Measurements from ENCODE around the gene MGAT3.

Gene MGAT3

DNA sequence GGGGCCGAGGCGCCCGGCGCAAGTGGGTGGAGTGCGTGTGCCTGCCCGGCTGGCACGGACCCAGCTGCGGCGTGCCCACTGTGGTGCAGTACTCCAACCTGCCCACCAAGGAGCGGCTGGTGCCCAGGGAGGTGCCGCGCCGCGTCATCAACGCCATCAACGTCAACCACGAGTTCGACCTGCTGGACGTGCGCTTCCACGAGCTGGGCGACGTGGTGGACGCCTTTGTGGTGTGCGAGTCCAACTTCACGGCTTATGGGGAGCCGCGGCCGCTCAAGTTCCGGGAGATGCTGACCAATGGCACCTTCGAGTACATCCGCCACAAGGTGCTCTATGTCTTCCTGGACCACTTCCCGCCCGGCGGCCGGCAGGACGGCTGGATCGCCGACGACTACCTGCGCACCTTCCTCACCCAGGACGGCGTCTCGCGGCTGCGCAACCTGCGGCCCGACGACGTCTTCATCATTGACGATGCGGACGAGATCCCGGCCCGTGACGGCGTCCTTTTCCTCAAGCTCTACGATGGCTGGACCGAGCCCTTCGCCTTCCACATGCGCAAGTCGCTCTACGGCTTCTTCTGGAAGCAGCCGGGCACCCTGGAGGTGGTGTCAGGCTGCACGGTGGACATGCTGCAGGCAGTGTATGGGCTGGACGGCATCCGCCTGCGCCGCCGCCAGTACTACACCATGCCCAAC lies 31.2 kb downstream of the MGAT3 start:
- H2AFZ ChIP-seq (ENCODE audit: low read length) = no peak overlapping the region
- H3K27me3 ChIP-seq (ENCODE audit: insufficient read depth, low read length, poor library complexity, severe bottlenecking) = no peaks in the 10 kb centered on the region
- no peaks in the 10 kb centered on the region for H3K9me3 ChIP-seq (ENCODE audit: insufficient read depth, low read depth, low read length)
- no peaks in the 10 kb centered on the region for H4K20me1 ChIP-seq (ENCODE audit: insufficient read depth, low read length, poor library complexity, severe bottlenecking)
- H3K4me1 ChIP-seq (ENCODE audit: insufficient read depth, low read length, poor library complexity, severe bottlenecking) = no peaks in the 10 kb centered on the region
- H3K9ac ChIP-seq (ENCODE audit: low read depth, low read length, poor library complexity, severe bottlenecking) = no peak overlapping the region
- H3K4me3 ChIP-seq (ENCODE audit: low read length, poor library complexity, severe bottlenecking) = no peak overlapping the region
- H3K4me2 ChIP-seq (ENCODE audit: low read depth, low read length, poor library complexity, severe bottlenecking) = no peak overlapping the region
- TF ChIP-seq, protein P1, sequence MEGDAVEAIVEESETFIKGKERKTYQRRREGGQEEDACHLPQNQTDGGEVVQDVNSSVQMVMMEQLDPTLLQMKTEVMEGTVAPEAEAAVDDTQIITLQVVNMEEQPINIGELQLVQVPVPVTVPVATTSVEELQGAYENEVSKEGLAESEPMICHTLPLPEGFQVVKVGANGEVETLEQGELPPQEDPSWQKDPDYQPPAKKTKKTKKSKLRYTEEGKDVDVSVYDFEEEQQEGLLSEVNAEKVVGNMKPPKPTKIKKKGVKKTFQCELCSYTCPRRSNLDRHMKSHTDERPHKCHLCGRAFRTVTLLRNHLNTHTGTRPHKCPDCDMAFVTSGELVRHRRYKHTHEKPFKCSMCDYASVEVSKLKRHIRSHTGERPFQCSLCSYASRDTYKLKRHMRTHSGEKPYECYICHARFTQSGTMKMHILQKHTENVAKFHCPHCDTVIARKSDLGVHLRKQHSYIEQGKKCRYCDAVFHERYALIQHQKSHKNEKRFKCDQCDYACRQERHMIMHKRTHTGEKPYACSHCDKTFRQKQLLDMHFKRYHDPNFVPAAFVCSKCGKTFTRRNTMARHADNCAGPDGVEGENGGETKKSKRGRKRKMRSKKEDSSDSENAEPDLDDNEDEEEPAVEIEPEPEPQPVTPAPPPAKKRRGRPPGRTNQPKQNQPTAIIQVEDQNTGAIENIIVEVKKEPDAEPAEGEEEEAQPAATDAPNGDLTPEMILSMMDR (conservative IDR thresholded peaks at IDR 0.05; ENCODE audit: low read length) = no peak
- no peak for TF ChIP-seq EZH2phosphoT487 (IDR thresholded peaks at IDR 0.05; ENCODE audit: borderline replicate concordance)
- peaks cover 7% of the 10 kb centered on the region; the same call in 1 of the 2 replicates for H3K36me3 ChIP-seq (ENCODE audit: insufficient read depth, low read length)
- H3F3A ChIP-seq (ENCODE audit: low read depth) = no peaks in the 10 kb centered on the region
- no peaks in the 10 kb centered on the region for H3K79me2 ChIP-seq (ENCODE audit: insufficient read depth, low read length)
- H3K9me2 ChIP-seq (replicated peaks; ENCODE audit: low read depth, low read length) = no peaks in the 10 kb centered on the region

GRCh38 chr22:39488563-39489083 lies 31.8 kb downstream of the MGAT3 start:
- TF ChIP-seq, protein P1 (conservative IDR thresholded peaks at IDR 0.05; ENCODE audit: low read length) = no peak
- no peak for TF ChIP-seq EZH2phosphoT487 (IDR thresholded peaks at IDR 0.05; ENCODE audit: borderline replicate concordance)
- Histone ChIP-seq H3K9me3 (ENCODE audit: insufficient read depth, low read depth, low read length) (no peaks in the 10 kb centered on the region), H3K79me2 (ENCODE audit: insufficient read depth, low read length) (no peaks in the 10 kb centered on the region), H3F3A (ENCODE audit: low read depth) (no peaks in the 10 kb centered on the region), H4K20me1 (ENCODE audit: insufficient read depth, low read length, poor library complexity, severe bottlenecking) (no peaks in the 10 kb centered on the region), H2AFZ (ENCODE audit: low read length) (no peak overlapping the region), H3K36me3 (ENCODE audit: insufficient read depth, low read length) (peaks cover 7% of the 10 kb centered on the region; the same call in 1 of the 2 replicates), H3K9ac (ENCODE audit: low read depth, low read length, poor library complexity, severe bottlenecking) (no peak overlapping the region), H3K4me1 (ENCODE audit: insufficient read depth, low read length, poor library complexity, severe bottlenecking) (no peaks in the 10 kb centered on the region), H3K9me2 (replicated peaks; ENCODE audit: low read depth, low read length) (no peaks in the 10 kb centered on the region), H3K4me3 (ENCODE audit: low read length, poor library complexity, severe bottlenecking) (no peak overlapping the region), H3K4me2 (ENCODE audit: low read depth, low read length, poor library complexity, severe bottlenecking) (no peak overlapping the region), H3K27me3 (ENCODE audit: insufficient read depth, low read length, poor library complexity, severe bottlenecking) (no peaks in the 10 kb centered on the region)

DNA sequence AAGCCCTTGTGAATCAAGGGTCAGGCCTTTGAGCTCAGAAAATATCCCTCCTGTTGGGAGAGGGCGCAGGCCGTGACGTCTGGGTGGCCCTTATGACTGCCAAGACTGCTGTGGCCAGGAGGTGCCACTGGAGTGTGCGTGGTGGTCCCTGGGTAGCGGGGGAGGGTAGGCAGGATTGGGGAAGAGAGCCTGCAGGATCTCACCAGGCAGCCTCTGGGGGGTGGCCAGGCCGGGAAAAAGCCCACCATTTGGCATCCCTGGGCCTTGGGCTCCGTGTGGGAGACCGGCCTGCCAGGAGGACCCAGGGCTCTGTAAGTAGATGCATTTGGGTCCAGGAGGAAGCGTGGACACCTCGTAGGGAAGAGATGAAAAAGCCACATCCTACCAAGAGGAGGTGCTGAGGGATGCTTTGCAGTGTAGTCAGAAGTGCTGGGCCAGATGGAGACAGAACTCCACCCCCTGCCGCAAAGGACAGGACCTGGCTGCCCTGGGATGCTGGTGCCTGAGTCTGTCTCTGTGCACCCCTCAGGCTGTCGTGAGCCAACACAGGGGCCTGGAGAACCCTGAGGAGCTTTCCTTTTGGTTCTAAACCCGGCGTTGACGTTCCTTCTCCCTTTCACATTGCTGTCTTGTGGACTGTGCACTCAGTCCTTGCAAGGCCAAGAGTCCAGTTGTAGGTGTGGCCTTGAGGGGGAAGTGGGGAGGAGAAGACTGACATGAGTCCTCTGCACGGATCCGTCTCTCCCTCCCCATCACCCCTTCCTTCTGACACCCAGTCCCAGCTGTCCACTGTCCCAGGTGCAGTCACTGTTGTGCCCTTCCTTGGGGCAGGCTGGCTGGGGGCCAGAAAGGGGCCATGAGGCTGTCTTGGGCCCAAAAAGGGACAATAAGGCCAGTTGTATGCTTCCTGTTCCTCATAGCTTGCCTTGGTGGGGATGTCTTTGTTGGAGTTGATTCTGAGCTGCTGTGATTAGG lies 32.6 kb downstream of the MGAT3 start:
- no peaks in the 10 kb centered on the region for H3K9me3 ChIP-seq (ENCODE audit: insufficient read depth, low read depth, low read length)
- H3K79me2 ChIP-seq (ENCODE audit: insufficient read depth, low read length) = no peaks in the 10 kb centered on the region
- no peaks in the 10 kb centered on the region for H4K20me1 ChIP-seq (ENCODE audit: insufficient read depth, low read length, poor library complexity, severe bottlenecking)
- no peak overlapping the region for H2AFZ ChIP-seq (ENCODE audit: low read length)
- no peak overlapping the region for H3K9ac ChIP-seq (ENCODE audit: low read depth, low read length, poor library complexity, severe bottlenecking)
- H3K36me3 ChIP-seq (ENCODE audit: insufficient read depth, low read length) = peaks cover 7% of the 10 kb centered on the region; the same call in 1 of the 2 replicates
- H3K27me3 ChIP-seq (ENCODE audit: insufficient read depth, low read length, poor library complexity, severe bottlenecking) = no peaks in the 10 kb centered on the region
- H3K4me3 ChIP-seq (ENCODE audit: low read length, poor library complexity, severe bottlenecking) = no peak overlapping the region
- no peaks in the 10 kb centered on the region for H3K4me1 ChIP-seq (ENCODE audit: insufficient read depth, low read length, poor library complexity, severe bottlenecking)
- TF ChIP-seq, protein P1 (conservative IDR thresholded peaks at IDR 0.05; ENCODE audit: low read length) = no peak
- TF ChIP-seq EZH2phosphoT487 (IDR thresholded peaks at IDR 0.05; ENCODE audit: borderline replicate concordance) = no peak
- H3K9me2 ChIP-seq (replicated peaks; ENCODE audit: low read depth, low read length) = no peaks in the 10 kb centered on the region
- no peak overlapping the region for H3K4me2 ChIP-seq (ENCODE audit: low read depth, low read length, poor library complexity, severe bottlenecking)
- H3F3A ChIP-seq (ENCODE audit: low read depth) = no peaks in the 10 kb centered on the region
